ENCODE data around the gene ZBTB17. TPM values are rescaled to one million over a fixed set of nuclear protein-coding genes. Genes with fewer than 3 reads are reported as not detected.

Gene ZBTB17
- total RNA-seq, 1 donor from 2014 or later = 48.6 TPM

GRCh38 chr1:15966081-15966955 lies 9.6 kb downstream of the ZBTB17 start:
- H3K4me1 Mint-ChIP-seq = peaks cover under 1% of the 10 kb centered on the region
- no peak for TF ChIP-seq CTCF (IDR thresholded peaks at IDR 0.05; ENCODE audit: unreplicated experiment)
- peaks cover 36% of the 10 kb centered on the region for H3K36me3 Mint-ChIP-seq
- H3K9me3 Mint-ChIP-seq = peaks cover 7% of the 10 kb centered on the region
- no peak overlapping the region for H3K27ac Mint-ChIP-seq
- no peak overlapping the region for H3K4me3 Mint-ChIP-seq
- DNase-seq (ENCODE audit: low spot score in 2 of 2, unreplicated experiment in 2 of 2) = no peak
- H3K27me3 Mint-ChIP-seq (ENCODE audit: low read depth) = no peaks in the 10 kb centered on the region

GRCh38 chr1:15965228-15965767 lies 10.6 kb downstream of the ZBTB17 start:
- no peak overlapping the region for H3K4me3 Mint-ChIP-seq
- H3K4me1 Mint-ChIP-seq = peaks cover 2% of the 10 kb centered on the region
- H3K27ac Mint-ChIP-seq = no peak overlapping the region
- H3K36me3 Mint-ChIP-seq = peaks cover 31% of the 10 kb centered on the region
- TF ChIP-seq CTCF (IDR thresholded peaks at IDR 0.05; ENCODE audit: unreplicated experiment) = no peak
- H3K27me3 Mint-ChIP-seq (ENCODE audit: low read depth) = no peaks in the 10 kb centered on the region
- no peak for DNase-seq (ENCODE audit: low spot score in 2 of 2, unreplicated experiment in 2 of 2)
- H3K9me3 Mint-ChIP-seq = peaks cover 7% of the 10 kb centered on the region

- Mint-ChIP-seq H3K9me3 (no peaks in the 10 kb centered on the region), H3K4me3 (no peak overlapping the region), H3K4me1 (peaks cover 2% of the 10 kb centered on the region), H3K27me3 (ENCODE audit: low read depth) (no peaks in the 10 kb centered on the region), H3K27ac (no peak overlapping the region), H3K36me3 (peaks cover 22% of the 10 kb centered on the region)
- DNase-seq (ENCODE audit: low spot score in 2 of 2, unreplicated experiment in 2 of 2) = no peak
- TF ChIP-seq CTCF (IDR thresholded peaks at IDR 0.05; ENCODE audit: unreplicated experiment) = no peak
Observed at GRCh38 chr1:15963968-15964648, 11.8 kb downstream of the ZBTB17 start.

GRCh38 chr1:15963363-15963967 lies 12.4 kb downstream of the ZBTB17 start:
- peaks cover 2% of the 10 kb centered on the region for H3K4me1 Mint-ChIP-seq
- peaks cover 16% of the 10 kb centered on the region for H3K36me3 Mint-ChIP-seq
- no peak for TF ChIP-seq CTCF (IDR thresholded peaks at IDR 0.05; ENCODE audit: unreplicated experiment)
- no peak for DNase-seq (ENCODE audit: low spot score in 2 of 2, unreplicated experiment in 2 of 2)
- H3K27me3 Mint-ChIP-seq (ENCODE audit: low read depth) = no peaks in the 10 kb centered on the region
- H3K9me3 Mint-ChIP-seq = no peaks in the 10 kb centered on the region
- H3K4me3 Mint-ChIP-seq = no peak overlapping the region
- no peak overlapping the region for H3K27ac Mint-ChIP-seq

GRCh38 chr1:15962671-15963362 lies 13.1 kb downstream of the ZBTB17 start:
- no peak for DNase-seq (ENCODE audit: low spot score in 2 of 2, unreplicated experiment in 2 of 2)
- Mint-ChIP-seq H3K9me3 (no peaks in the 10 kb centered on the region), H3K4me3 (no peak overlapping the region), H3K36me3 (peaks cover 10% of the 10 kb centered on the region), H3K4me1 (peaks cover 2% of the 10 kb centered on the region), H3K27ac (no peak overlapping the region), H3K27me3 (ENCODE audit: low read depth) (no peaks in the 10 kb centered on the region)
- no peak for TF ChIP-seq CTCF (IDR thresholded peaks at IDR 0.05; ENCODE audit: unreplicated experiment)
